Coronary artery (tissue), 2 donors: ENCODE results near the gene MESD.

Experiments
- DNase-seq: peaks from one replicate; pipeline ENCODE4 v3.0.0-alpha.2; 2017; ENCODE audit warnings: low spot score
- H3K27ac ChIP-seq, 2 donors: fragments of 200-600 bp; sonication (generic); one replicate each; pipeline ENCODE4 v1.5.1; 2016 to 2019
- H3K4me3 ChIP-seq: fragments of 200-600 bp; sonication (generic); 2 replicates; pipeline ENCODE4 v1.5.1; 2016; ENCODE audit warnings: mild to moderate bottlenecking, moderate library complexity
- TF ChIP-seq, protein P1 (sequence below): fragments of 200-600 bp; sonication (generic); IDR thresholded peaks from one replicate; pipeline ENCODE4 v1.5.1; 2019; ENCODE audit warnings: antibody characterized with exemption

Gene MESD

DNA sequence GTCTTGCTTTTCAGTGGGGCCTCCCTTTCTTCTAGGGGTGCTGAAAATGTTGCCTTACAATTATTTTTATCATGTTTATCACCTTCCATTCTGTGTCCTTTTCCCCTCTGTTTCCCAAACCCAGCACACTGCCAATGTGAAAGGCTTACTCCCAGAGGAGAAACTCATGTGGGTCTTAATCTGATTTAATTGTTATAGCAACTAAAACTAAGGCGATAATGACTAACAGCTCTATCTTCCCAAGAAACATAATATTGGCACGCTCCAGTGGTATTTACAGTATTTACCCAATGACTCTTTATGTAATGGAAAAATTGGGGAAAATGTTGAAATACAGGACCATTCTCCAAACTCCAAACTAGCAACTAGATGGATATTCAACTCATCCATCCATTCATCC is 58.4 kb downstream of the MESD start:
- DNase-seq = no peak
- TF ChIP-seq, protein P1, sequence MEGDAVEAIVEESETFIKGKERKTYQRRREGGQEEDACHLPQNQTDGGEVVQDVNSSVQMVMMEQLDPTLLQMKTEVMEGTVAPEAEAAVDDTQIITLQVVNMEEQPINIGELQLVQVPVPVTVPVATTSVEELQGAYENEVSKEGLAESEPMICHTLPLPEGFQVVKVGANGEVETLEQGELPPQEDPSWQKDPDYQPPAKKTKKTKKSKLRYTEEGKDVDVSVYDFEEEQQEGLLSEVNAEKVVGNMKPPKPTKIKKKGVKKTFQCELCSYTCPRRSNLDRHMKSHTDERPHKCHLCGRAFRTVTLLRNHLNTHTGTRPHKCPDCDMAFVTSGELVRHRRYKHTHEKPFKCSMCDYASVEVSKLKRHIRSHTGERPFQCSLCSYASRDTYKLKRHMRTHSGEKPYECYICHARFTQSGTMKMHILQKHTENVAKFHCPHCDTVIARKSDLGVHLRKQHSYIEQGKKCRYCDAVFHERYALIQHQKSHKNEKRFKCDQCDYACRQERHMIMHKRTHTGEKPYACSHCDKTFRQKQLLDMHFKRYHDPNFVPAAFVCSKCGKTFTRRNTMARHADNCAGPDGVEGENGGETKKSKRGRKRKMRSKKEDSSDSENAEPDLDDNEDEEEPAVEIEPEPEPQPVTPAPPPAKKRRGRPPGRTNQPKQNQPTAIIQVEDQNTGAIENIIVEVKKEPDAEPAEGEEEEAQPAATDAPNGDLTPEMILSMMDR = no peak
- Histone ChIP-seq H3K27ac (no peak overlapping the region), H3K4me3 (no peak overlapping the region)

DNA sequence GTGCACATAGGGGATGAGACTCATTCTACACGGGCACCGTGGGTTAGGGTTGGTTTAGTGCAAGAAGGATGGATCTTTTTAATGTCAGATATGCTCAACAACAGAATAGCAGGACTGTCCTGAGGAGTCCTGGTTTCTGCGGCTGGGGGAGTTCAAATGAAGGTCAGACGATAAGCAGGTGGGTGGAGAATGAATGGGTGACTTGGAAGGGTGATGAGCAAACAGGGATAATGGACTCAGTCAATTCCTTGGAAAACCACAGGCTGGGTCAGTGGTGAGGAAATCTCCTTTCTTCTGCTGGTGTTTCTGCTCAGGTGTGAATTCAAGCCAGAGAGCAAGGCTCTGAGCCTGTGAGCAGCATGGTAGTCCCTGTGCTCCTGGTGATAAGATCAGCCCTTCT is 59.9 kb downstream of the MESD start:
- DNase-seq = no peak
- Histone ChIP-seq H3K4me3 (no peak overlapping the region), H3K27ac (no peak overlapping the region)
- TF ChIP-seq, protein P1 = no peak

DNA sequence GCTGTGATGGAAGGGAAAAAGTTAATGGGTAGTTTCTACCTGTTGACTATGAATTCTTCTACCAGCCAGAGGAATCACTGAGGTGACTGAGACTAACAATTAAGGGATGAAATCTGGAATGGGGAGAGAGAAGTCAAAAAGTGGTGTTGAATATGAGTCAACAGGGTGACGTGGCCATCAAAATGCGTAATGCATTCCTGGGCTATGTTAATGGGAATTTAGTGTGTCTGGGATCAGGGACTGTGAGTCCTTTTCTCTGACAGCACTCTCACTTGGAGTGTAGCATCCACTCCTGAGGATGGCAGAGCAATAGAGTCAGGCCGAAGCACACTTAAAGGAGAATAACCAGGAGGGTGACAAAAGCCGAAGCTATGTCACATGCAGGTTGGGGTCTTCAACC is 60.4 kb downstream of the MESD start:
- no peak for DNase-seq
- TF ChIP-seq, protein P1 = no peak
- H3K4me3 ChIP-seq = no peak overlapping the region

DNA sequence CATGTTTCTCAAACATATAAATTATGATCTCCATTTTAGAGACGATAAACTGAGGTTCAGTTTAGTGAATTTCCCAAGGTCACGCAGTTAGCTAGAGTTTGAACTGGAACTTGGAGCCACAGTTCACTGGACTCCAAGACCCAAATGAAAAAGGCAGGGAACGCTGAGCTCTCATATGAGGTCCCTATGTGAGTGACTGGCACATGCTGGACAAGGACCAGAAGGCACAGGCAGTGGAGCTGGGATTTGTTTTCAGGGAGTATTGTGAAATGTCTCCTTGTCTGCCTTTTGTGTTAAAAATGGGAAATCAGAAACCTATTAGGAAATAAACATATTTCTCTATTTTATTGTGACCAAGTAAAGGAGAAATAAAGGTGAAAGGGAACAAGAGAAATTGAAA is 63.5 kb downstream of the MESD start:
- Histone ChIP-seq H3K4me3 (no peak overlapping the region), H3K27ac (no peak overlapping the region)
- TF ChIP-seq, protein P1 = no peak
- no peak for DNase-seq

More for the DNA sequence above, 60.4 kb downstream of the MESD start:
- H3K27ac ChIP-seq = no peak overlapping the region

DNA sequence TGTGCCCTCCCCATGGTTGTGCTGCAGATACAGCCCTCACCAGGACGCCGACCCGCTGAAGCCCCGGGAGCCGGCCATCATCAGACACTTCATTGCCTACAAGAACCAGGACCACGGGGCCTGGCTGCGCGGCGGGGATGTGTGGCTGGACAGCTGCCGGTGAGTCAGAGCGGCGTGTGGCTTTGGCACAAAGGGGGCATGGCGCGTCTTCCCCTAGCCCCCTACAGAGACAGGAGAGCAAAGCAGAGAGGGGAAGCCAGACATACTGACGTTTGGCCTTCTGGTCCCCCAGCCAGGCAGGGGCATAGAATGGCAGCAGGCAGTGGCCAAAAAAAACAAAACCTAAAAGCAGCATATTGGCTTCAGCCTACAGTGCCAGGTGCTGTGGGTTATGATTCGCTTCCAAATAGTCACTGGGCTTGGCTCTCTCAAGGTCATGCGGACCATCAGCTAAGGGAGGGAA is 64.0 kb downstream of the MESD start:
- DNase-seq = no peak
- TF ChIP-seq, protein P1 = no peak
- no peak overlapping the region for H3K4me3 ChIP-seq
- H3K27ac ChIP-seq = no peak overlapping the region

DNA sequence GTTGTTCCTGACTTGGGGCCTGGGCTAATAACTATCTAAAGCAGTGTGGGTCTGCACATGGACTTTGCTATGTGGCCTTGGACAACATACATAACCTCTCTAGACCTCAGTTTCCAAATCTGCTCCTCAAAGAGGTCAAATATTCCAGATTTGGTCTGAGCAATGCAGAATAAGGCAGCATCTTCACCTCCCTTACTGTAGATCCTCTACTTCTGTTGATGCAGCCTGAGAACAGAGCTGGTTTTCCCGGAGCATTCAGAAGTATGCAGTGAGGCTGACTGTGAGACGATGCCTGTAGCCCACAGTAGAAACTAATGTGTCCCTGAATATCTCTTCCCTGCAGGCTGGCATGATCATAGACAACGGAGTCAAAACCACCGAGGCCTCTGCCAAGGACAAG is 65.3 kb downstream of the MESD start:
- H3K4me3 ChIP-seq = no peak overlapping the region
- TF ChIP-seq, protein P1 = no peak
- no peak for DNase-seq

DNA sequence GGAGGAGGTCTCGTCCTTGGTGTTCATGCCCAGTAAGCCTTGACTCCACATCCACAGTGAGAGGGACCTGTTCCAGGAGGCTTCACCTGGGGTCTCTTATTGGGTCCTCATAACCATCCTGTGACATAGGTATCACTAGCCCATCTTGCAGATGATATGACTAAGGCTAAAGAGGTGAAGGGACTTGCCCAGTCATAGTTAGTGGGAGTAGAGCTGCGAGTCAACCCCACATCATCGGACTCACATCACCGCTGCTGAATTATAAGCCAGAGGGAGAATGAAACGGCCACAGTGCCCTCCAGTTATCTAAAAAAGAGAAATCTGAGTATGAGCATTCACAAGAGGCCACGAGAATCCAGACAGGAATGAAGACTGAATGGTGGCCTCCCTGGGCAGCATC is 66.0 kb downstream of the MESD start:
- H3K4me3 ChIP-seq = no peak overlapping the region
- TF ChIP-seq, protein P1 = no peak
- DNase-seq = no peak

More for the DNA sequence above, 65.3 kb downstream of the MESD start:
- H3K27ac ChIP-seq = no peak overlapping the region

More for the DNA sequence above, 66.0 kb downstream of the MESD start:
- no peak overlapping the region for H3K27ac ChIP-seq
